ENCODE results near the gene NF2. TPM values are rescaled to one million over a fixed set of nuclear protein-coding genes. Genes with fewer than 3 reads are reported as not detected.

Gene NF2
- polyA plus RNA-seq, 3 donors: 7.7 to 15.5 (median 8.4) TPM

DNA sequence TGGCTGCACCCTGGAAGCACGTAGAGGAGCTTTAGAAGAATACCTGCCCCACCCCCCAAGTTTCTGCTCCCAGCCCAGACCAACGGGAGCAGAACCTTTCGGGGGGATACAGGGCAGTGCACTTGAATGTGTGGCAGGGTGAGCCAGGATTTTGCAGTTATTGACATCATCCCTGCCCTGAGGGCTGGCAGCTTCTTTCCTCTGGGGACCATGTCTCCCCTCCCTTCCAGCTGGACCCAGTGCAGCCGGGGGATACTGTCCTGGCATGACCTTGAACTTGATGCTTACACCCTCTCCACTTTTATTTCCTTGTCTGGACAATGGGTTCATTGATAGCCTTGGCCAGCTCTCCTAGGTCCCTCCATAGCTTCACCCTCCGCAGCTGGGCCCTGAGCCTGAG lies 112.3 kb downstream of the NF2 start:
- Histone ChIP-seq H3K79me2 (ENCODE audit: insufficient read depth, low read length) (no peaks in the 10 kb centered on the region), H4K20me1 (ENCODE audit: insufficient read depth, low read length) (no peaks in the 10 kb centered on the region), H3K36me3 (replicated peaks in 1 of 2; ENCODE audit: control insufficient read depth in 1 of 2, insufficient read depth in 2 of 2, low read length in 2 of 2) (no peaks in the 10 kb centered on the region), H3K4me2 (replicated peaks; ENCODE audit: extremely low read depth, low read length, poor library complexity, severe bottlenecking) (no peak overlapping the region), H3K4me1 (ENCODE audit: control insufficient read depth in 1 of 2, insufficient read depth in 2 of 2, low read length in 2 of 2) (no peaks in the 10 kb centered on the region), H3K27ac (ENCODE audit: low read depth in 1 of 2, low read length in 2 of 2) (no peak overlapping the region), H3K27me3 (ENCODE audit: control insufficient read depth in 2 of 2, insufficient read depth in 2 of 2, low read length in 2 of 2) (peaks cover 12 to 22% of the 10 kb centered on the region in 2 donors), H3K9me3 (replicated peaks in 1 of 2; ENCODE audit: control insufficient read depth in 1 of 2, insufficient read depth in 1 of 2, low read length in 2 of 2) (peaks cover 0 to 5% of the 10 kb centered on the region in 2 donors), H2AFZ (ENCODE audit: insufficient read depth, low read depth, low read length, poor library complexity, severe bottlenecking) (no peak overlapping the region), H3K4me3 (replicated peaks in 1 of 3; ENCODE audit: low read depth in 2 of 3, low read length in 3 of 3) (no peak overlapping the region), H3K9ac (ENCODE audit: insufficient read depth, low read length, poor library complexity, severe bottlenecking) (no peak overlapping the region)
- intact Hi-C loops (cut with micrococcal nuclease): no loop called here
- Mint-ChIP-seq H3K4me3 (peak overlapping the region in 1 of 2 donors; percentile 54), H3K27ac (no peak overlapping the region), H3K4me1 (no peaks in the 10 kb centered on the region), H3K9me3 (peaks cover 0 to 11% (median 2%) of the 10 kb centered on the region in 7 donors), H3K36me3 (no peaks in the 10 kb centered on the region), H3K27me3 (ENCODE audit: low read depth in 3 of 3) (peaks cover 31 to 60% (median 44%) of the 10 kb centered on the region in 3 donors)
- 90% methylated on average over 2 of the region's 5 CpGs for WGBS (ENCODE audit: insufficient coverage)
- no peak for DNase-seq
- TF ChIP-seq, protein P1, sequence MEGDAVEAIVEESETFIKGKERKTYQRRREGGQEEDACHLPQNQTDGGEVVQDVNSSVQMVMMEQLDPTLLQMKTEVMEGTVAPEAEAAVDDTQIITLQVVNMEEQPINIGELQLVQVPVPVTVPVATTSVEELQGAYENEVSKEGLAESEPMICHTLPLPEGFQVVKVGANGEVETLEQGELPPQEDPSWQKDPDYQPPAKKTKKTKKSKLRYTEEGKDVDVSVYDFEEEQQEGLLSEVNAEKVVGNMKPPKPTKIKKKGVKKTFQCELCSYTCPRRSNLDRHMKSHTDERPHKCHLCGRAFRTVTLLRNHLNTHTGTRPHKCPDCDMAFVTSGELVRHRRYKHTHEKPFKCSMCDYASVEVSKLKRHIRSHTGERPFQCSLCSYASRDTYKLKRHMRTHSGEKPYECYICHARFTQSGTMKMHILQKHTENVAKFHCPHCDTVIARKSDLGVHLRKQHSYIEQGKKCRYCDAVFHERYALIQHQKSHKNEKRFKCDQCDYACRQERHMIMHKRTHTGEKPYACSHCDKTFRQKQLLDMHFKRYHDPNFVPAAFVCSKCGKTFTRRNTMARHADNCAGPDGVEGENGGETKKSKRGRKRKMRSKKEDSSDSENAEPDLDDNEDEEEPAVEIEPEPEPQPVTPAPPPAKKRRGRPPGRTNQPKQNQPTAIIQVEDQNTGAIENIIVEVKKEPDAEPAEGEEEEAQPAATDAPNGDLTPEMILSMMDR (IDR thresholded peaks at IDR 0.05): no peak

DNA sequence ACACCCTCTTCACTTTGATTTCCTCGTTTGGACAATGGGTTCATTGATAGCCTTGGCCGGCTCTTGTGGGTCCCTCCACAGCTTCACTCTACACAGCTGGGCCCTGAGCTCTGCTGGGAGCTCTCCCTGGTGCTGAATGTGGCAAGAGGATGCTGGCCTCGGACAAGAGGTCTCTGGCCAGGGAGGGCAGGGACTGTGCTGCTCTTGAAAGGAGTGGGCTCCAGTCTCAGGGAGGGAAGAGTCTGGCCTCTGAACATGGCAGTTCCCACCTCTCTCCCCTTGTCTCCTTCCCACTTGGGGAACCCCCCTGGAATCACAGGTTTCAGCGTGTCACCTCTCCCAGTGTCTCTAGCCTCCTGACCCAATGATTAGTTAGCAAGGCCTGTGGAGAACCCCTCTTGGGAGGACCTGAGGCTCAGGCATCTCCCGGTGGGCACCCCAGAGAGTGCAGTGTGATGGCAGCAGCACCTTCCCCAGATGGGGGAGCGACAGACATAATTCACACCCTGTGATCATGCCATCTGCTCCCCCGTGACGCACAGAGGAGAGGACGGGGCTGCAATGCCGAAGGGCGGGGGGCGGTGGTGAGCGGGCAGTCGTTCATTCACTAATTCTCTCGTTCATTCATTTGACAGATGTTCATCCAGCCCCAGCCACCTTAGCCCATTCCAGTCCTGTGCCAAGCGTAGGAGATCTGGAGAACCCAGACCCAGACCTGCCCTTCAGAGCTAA lies 113.5 kb downstream of the NF2 start:
- H2AFZ ChIP-seq (ENCODE audit: insufficient read depth, low read depth, low read length, poor library complexity, severe bottlenecking): no peak overlapping the region
- intact Hi-C loops (cut with micrococcal nuclease): no loop called here
- no peaks in the 10 kb centered on the region for H3K4me1 ChIP-seq (ENCODE audit: control insufficient read depth in 1 of 2, insufficient read depth in 2 of 2, low read length in 2 of 2)
- no peaks in the 10 kb centered on the region for H3K4me1 Mint-ChIP-seq
- peaks cover 0 to 11% (median 2%) of the 10 kb centered on the region in 7 donors for H3K9me3 Mint-ChIP-seq
- H3K27me3 ChIP-seq (ENCODE audit: control insufficient read depth in 2 of 2, insufficient read depth in 2 of 2, low read length in 2 of 2): peaks cover 16 to 32% of the 10 kb centered on the region in 2 donors
- H3K27ac ChIP-seq (ENCODE audit: low read depth in 1 of 2, low read length in 2 of 2): no peak overlapping the region
- no peak overlapping the region for H3K4me3 ChIP-seq (replicated peaks in 1 of 3; ENCODE audit: low read depth in 2 of 3, low read length in 3 of 3)
- H3K27ac Mint-ChIP-seq: no peak overlapping the region
- peak overlapping the region in 1 of 2 donors; percentile 64 for H3K4me3 Mint-ChIP-seq
- DNase-seq: no peak
- TF ChIP-seq, protein P1 (IDR thresholded peaks at IDR 0.05): no peak
- no peaks in the 10 kb centered on the region for H3K36me3 Mint-ChIP-seq
- H3K36me3 ChIP-seq (replicated peaks in 1 of 2; ENCODE audit: control insufficient read depth in 1 of 2, insufficient read depth in 2 of 2, low read length in 2 of 2): no peaks in the 10 kb centered on the region
- H3K79me2 ChIP-seq (ENCODE audit: insufficient read depth, low read length): no peaks in the 10 kb centered on the region
- no peaks in the 10 kb centered on the region for H4K20me1 ChIP-seq (ENCODE audit: insufficient read depth, low read length)
- WGBS (ENCODE audit: insufficient coverage): 80% methylated on average over 12 of the region's 16 CpGs
- peaks cover 0 to 5% of the 10 kb centered on the region in 2 donors for H3K9me3 ChIP-seq (replicated peaks in 1 of 2; ENCODE audit: control insufficient read depth in 1 of 2, insufficient read depth in 1 of 2, low read length in 2 of 2)
- peaks cover 38 to 68% (median 56%) of the 10 kb centered on the region in 3 donors for H3K27me3 Mint-ChIP-seq (ENCODE audit: low read depth in 3 of 3)
- H3K4me2 ChIP-seq (replicated peaks; ENCODE audit: extremely low read depth, low read length, poor library complexity, severe bottlenecking): no peak overlapping the region
- H3K9ac ChIP-seq (ENCODE audit: insufficient read depth, low read length, poor library complexity, severe bottlenecking): no peak overlapping the region
